Natural killer cell treated with Interleukin-12 subunit alpha and Interleukin-12 subunit beta and Interleukin-15 and Interleukin-18, amount 100 ng/mL, for 72 hours (primary cell): ENCODE data around the gene PAFAH1B1. TPM values are rescaled to one million over a fixed set of nuclear protein-coding genes. Genes with fewer than 3 reads are reported as not detected.
"Not testable (repeated sequence)": the region's sequence is repeated elsewhere in the genome, so short reads cannot be mapped to it uniquely, and the experiment has no call there.

ENCODE experiments used
- ATAC-seq, 2 donors: fragments of 150-1000 bp; cut with Tn5 transposase in 1 of 2; sonication (Bioruptor Pico), chemical (Tn5 transposase) in 1 of 2; 2 replicates each; pipeline ENCODE4 v1.10.0; 2021
- DNase-seq: peaks from one replicate; pipeline ENCODE4 v3.0.0; 2022; ENCODE audit warnings: low spot score
- H3K27ac Mint-ChIP-seq, 2 donors: 1 replicate in 1 of 2; 2 replicates in 1 of 2; pipeline ENCODE4 v1.8.0; 2022; ENCODE audit warnings: mixed read lengths in 2 of 2, mild to moderate bottlenecking in 1 of 2, moderate library complexity in 1 of 2
- H3K27me3 Mint-ChIP-seq, 2 donors: 1 replicate in 1 of 2; 2 replicates in 1 of 2; pipeline ENCODE4 v1.8.0; 2022; ENCODE audit warnings: mixed read lengths in 2 of 2
- H3K36me3 Mint-ChIP-seq: one replicate; pipeline ENCODE4 v1.8.0; 2022; ENCODE audit warnings: mixed read lengths
- H3K4me1 Mint-ChIP-seq, 2 donors: 1 replicate in 1 of 2; 2 replicates in 1 of 2; pipeline ENCODE4 v1.8.0; 2022; ENCODE audit warnings: low read depth in 2 of 2, mixed read lengths in 2 of 2, mild to moderate bottlenecking in 1 of 2
- H3K4me3 Mint-ChIP-seq: one replicate; pipeline ENCODE4 v1.8.0; 2022; ENCODE audit warnings: mixed read lengths
- H3K9me3 Mint-ChIP-seq: 2 replicates; pipeline ENCODE4 v1.8.0; 2022; ENCODE audit warnings: mixed read lengths
- total RNA-seq, 2 donors: library from RNA; stranded (reverse); gene quantifications; one replicate each; pipeline ENCODE4 v1.2.3, GENCODE V29; 2022

The PAFAH1B1 gene
- total RNA-seq, 2 donors from 2014 or later: 192 to 217 TPM

- Mint-ChIP-seq H3K27me3 (no peaks in the 10 kb centered on the region), H3K27ac (no peak overlapping the region), H3K9me3 (no peaks in the 10 kb centered on the region), H3K4me3 (peak overlapping the region; percentile 19), H3K4me1 (peaks cover 6 to 15% of the 10 kb centered on the region in 2 donors), H3K36me3 (no peaks in the 10 kb centered on the region)
- DNase-seq (no peak), ATAC-seq (peak; percentile 40 to 60)
Observed at GRCh38 chr17:2693561-2694380, 100.3 kb downstream of the PAFAH1B1 start.

- no peak overlapping the region for H3K27ac Mint-ChIP-seq
- DNase-seq (no peak), ATAC-seq (peak in 1 of 2 donors; percentile 13)
- H3K36me3 Mint-ChIP-seq: no peaks in the 10 kb centered on the region
- H3K4me3 Mint-ChIP-seq: no peak overlapping the region
- H3K9me3 Mint-ChIP-seq: no peaks in the 10 kb centered on the region
- H3K4me1 Mint-ChIP-seq: peaks cover 6 to 10% of the 10 kb centered on the region in 2 donors
- no peaks in the 10 kb centered on the region for H3K27me3 Mint-ChIP-seq
Observed at GRCh38 chr17:2694381-2695242, 101.2 kb downstream of the PAFAH1B1 start.

- ATAC-seq (no peak), DNase-seq (no peak)
- Mint-ChIP-seq H3K9me3 (no peaks in the 10 kb centered on the region), H3K27ac (no peak overlapping the region), H3K27me3 (no peaks in the 10 kb centered on the region), H3K36me3 (no peaks in the 10 kb centered on the region), H3K4me1 (peaks cover 6 to 10% of the 10 kb centered on the region in 2 donors), H3K4me3 (no peak overlapping the region)
Observed at GRCh38 chr17:2695243-2695960, 101.9 kb downstream of the PAFAH1B1 start.

GRCh38 chr17:2695961-2696760, 102.7 kb downstream of the PAFAH1B1 start:
- no peak for DNase-seq

GRCh38 chr17:2697611-2698162, 104.2 kb downstream of the PAFAH1B1 start:
- no peaks in the 10 kb centered on the region for H3K36me3 Mint-ChIP-seq
- H3K27me3 Mint-ChIP-seq: no peaks in the 10 kb centered on the region
- H3K27ac Mint-ChIP-seq: no peak overlapping the region
- no peaks in the 10 kb centered on the region for H3K9me3 Mint-ChIP-seq
- H3K4me1 Mint-ChIP-seq: peaks cover 6 to 11% of the 10 kb centered on the region in 2 donors
- DNase-seq (no peak), ATAC-seq (no peak)
- no peak overlapping the region for H3K4me3 Mint-ChIP-seq

More at GRCh38 chr17:2695961-2696760, 102.7 kb downstream of the PAFAH1B1 start:
- no peak for ATAC-seq
- Mint-ChIP-seq H3K9me3 (no peaks in the 10 kb centered on the region), H3K4me1 (peaks cover 6 to 10% of the 10 kb centered on the region in 2 donors), H3K4me3 (no peak overlapping the region), H3K36me3 (no peaks in the 10 kb centered on the region), H3K27ac (no peak overlapping the region), H3K27me3 (no peaks in the 10 kb centered on the region)

- ATAC-seq, H3K4me3 Mint-ChIP-seq, H3K27me3 Mint-ChIP-seq, H3K27ac Mint-ChIP-seq, H3K9me3 Mint-ChIP-seq, DNase-seq, H3K36me3 Mint-ChIP-seq, H3K4me1 Mint-ChIP-seq: not testable (repeated sequence)
Observed at GRCh38 chr17:2699216-2699805, 105.9 kb downstream of the PAFAH1B1 start.

- Mint-ChIP-seq H3K36me3 (no peaks in the 10 kb centered on the region), H3K27ac (no peak overlapping the region), H3K4me1 (peaks cover 0 to 8% of the 10 kb centered on the region in 2 donors), H3K4me3 (no peak overlapping the region), H3K27me3 (no peaks in the 10 kb centered on the region), H3K9me3 (no peaks in the 10 kb centered on the region)
- ATAC-seq (no peak), DNase-seq (no peak)
Observed at GRCh38 chr17:2700030-2700490, 106.6 kb downstream of the PAFAH1B1 start.

GRCh38 chr17:2700491-2701141, 107.2 kb downstream of the PAFAH1B1 start:
- no peaks in the 10 kb centered on the region for H3K36me3 Mint-ChIP-seq
- no peak overlapping the region for H3K27ac Mint-ChIP-seq
- no peaks in the 10 kb centered on the region for H3K9me3 Mint-ChIP-seq
- no peak for DNase-seq
- no peaks in the 10 kb centered on the region for H3K27me3 Mint-ChIP-seq
- H3K4me1 Mint-ChIP-seq: peaks cover 5 to 13% of the 10 kb centered on the region in 2 donors
- no peak for ATAC-seq
- H3K4me3 Mint-ChIP-seq: no peak overlapping the region

- H3K27ac Mint-ChIP-seq: no peak overlapping the region
- no peaks in the 10 kb centered on the region for H3K36me3 Mint-ChIP-seq
- no peaks in the 10 kb centered on the region for H3K9me3 Mint-ChIP-seq
- no peaks in the 10 kb centered on the region for H3K27me3 Mint-ChIP-seq
- DNase-seq (no peak), ATAC-seq (no peak)
- H3K4me3 Mint-ChIP-seq: no peak overlapping the region
- H3K4me1 Mint-ChIP-seq: peaks cover 6 to 15% of the 10 kb centered on the region in 2 donors
Observed at GRCh38 chr17:2701161-2701995, 107.9 kb downstream of the PAFAH1B1 start.

GRCh38 chr17:2701996-2702741, 108.7 kb downstream of the PAFAH1B1 start:
- Mint-ChIP-seq H3K36me3 (no peaks in the 10 kb centered on the region), H3K4me3 (no peak overlapping the region), H3K27ac (no peak overlapping the region), H3K9me3 (no peaks in the 10 kb centered on the region), H3K27me3 (no peaks in the 10 kb centered on the region), H3K4me1 (peaks cover 6 to 15% of the 10 kb centered on the region in 2 donors)
- ATAC-seq: no peak
- DNase-seq: no peak

- ATAC-seq: no peak
Observed at GRCh38 chr17:2703181-2703580, 109.7 kb downstream of the PAFAH1B1 start.

More at GRCh38 chr17:2703181-2703580, 109.7 kb downstream of the PAFAH1B1 start:
- DNase-seq: no peak
- no peaks in the 10 kb centered on the region for H3K27me3 Mint-ChIP-seq
- no peaks in the 10 kb centered on the region for H3K9me3 Mint-ChIP-seq
- H3K27ac Mint-ChIP-seq: no peak overlapping the region
- no peaks in the 10 kb centered on the region for H3K36me3 Mint-ChIP-seq
- no peak overlapping the region for H3K4me3 Mint-ChIP-seq
- peaks cover 6 to 16% of the 10 kb centered on the region in 2 donors for H3K4me1 Mint-ChIP-seq
